Karpas-422 (cell line): ENCODE results near the gene DPP10. TPM values are rescaled to one million over a fixed set of nuclear protein-coding genes. Genes with fewer than 3 reads are reported as not detected.

Experiments used
- DNase-seq: peaks from one replicate; pipeline ENCODE4 v3.0.0-alpha.2; 2015
- H2AFZ ChIP-seq: fragments of 200-600 bp; sonication (generic); 2 replicates; pipeline ENCODE4 v1.6.1; 2014; ENCODE audit warnings: antibody characterized with exemption, low read length, mixed read lengths
- H3K27ac ChIP-seq: fragments of 200-600 bp; sonication (generic); 2 replicates; pipeline ENCODE4 v1.5.1; 2014; ENCODE audit warnings: mild to moderate bottlenecking, low read length, moderate library complexity
- H3K27me3 ChIP-seq: fragments of 200-600 bp; sonication (generic); 2 replicates; pipeline ENCODE4 v1.6.1; 2014; ENCODE audit warnings: low read length, mixed read lengths
- H3K36me3 ChIP-seq: fragments of 200-600 bp; sonication (generic); 2 replicates; pipeline ENCODE4 v1.6.1; 2014; ENCODE audit warnings: low read length, mixed read lengths; ENCODE audit not compliant: insufficient read depth
- H3K4me1 ChIP-seq: fragments of 200-600 bp; sonication (generic); 2 replicates; pipeline ENCODE4 v1.6.1; 2014; ENCODE audit warnings: mild to moderate bottlenecking, low read length, mixed read lengths
- H3K4me2 ChIP-seq: fragments of 200-600 bp; sonication (generic); 2 replicates; pipeline ENCODE4 v1.6.1; 2014; ENCODE audit warnings: low read length, low read depth, mild to moderate bottlenecking; ENCODE audit not compliant: poor library complexity, severe bottlenecking
- H3K4me3 ChIP-seq: fragments of 200-600 bp; sonication (generic); 2 replicates; pipeline ENCODE4 v1.5.1; 2014; ENCODE audit warnings: mild to moderate bottlenecking, antibody characterized with exemption, low read length, mixed read lengths
- H3K79me2 ChIP-seq: fragments of 200-600 bp; sonication (generic); 2 replicates; pipeline ENCODE4 v1.6.1; 2014; ENCODE audit warnings: mild to moderate bottlenecking, low read length, mixed read lengths
- H3K9ac ChIP-seq: fragments of 200-600 bp; sonication (generic); 2 replicates; pipeline ENCODE4 v1.6.0; 2014; ENCODE audit warnings: low read length
- H3K9me2 ChIP-seq: fragments of 200-600 bp; sonication (generic), shearing (Covaris generic); replicated peaks from 2 replicates; pipeline ENCODE4 v1.6.0; 2014; ENCODE audit warnings: mild to moderate bottlenecking, low read length, moderate library complexity; ENCODE audit not compliant: insufficient read depth
- H3K9me3 ChIP-seq: fragments of 300-700, 200-600 bp; sonication (generic); 2 replicates; pipeline ENCODE4 v1.6.1; 2014; ENCODE audit warnings: low read length, mixed read lengths
- H4K20me1 ChIP-seq: fragments of 200-600 bp; sonication (generic); 2 replicates; pipeline ENCODE4 v1.6.1; 2014; ENCODE audit warnings: mild to moderate bottlenecking, antibody characterized with exemption, low read length, low read depth; ENCODE audit not compliant: insufficient read depth
- total RNA-seq: library from RNA; depleted of rRNA; stranded (reverse); fragments of >200 nt; shearing (Covaris generic); gene quantifications from 2 replicates; pipeline ENCODE4 v1.2.3, GENCODE V29; 2014; ENCODE audit warnings: low replicate concordance

The DPP10 gene
- total RNA-seq, 1 experiment from 2014 or later: not detected

DNA sequence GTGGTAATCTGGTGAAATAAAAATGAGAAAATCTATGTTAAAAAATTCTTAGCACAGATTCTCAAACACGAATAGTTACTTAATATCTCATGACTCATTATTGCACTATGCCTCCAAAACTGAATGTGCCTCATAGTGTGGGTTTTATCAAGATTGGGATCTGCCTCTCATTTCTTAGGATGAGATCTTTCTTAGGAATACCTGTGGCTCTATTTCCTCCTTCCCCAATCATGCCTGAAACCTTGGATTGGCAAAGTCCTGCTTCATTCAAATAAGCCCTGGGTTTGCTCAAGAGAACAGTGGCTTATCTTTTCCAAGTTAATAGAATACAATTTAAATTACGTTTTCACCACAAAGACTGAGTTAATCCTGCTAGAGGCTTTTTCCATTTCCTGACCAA lies 100.3 kb downstream of the DPP10 start:
- Histone ChIP-seq H2AFZ (no peak overlapping the region), H3K4me1 (no peaks in the 10 kb centered on the region), H4K20me1 (no peaks in the 10 kb centered on the region), H3K79me2 (no peaks in the 10 kb centered on the region), H3K4me3 (no peak overlapping the region), H3K9me2 (no peaks in the 10 kb centered on the region), H3K36me3 (no peaks in the 10 kb centered on the region), H3K27me3 (no peaks in the 10 kb centered on the region), H3K27ac (no peak overlapping the region), H3K9ac (no peak overlapping the region), H3K9me3 (no peaks in the 10 kb centered on the region), H3K4me2 (no peak overlapping the region)
- DNase-seq: no peak

- no peaks in the 10 kb centered on the region for H3K9me3 ChIP-seq
- H3K79me2 ChIP-seq: no peaks in the 10 kb centered on the region
- H3K27me3 ChIP-seq: no peaks in the 10 kb centered on the region
- H3K27ac ChIP-seq: no peak overlapping the region
- H3K4me3 ChIP-seq: no peak overlapping the region
- no peaks in the 10 kb centered on the region for H3K9me2 ChIP-seq
- no peak overlapping the region for H2AFZ ChIP-seq
- H3K36me3 ChIP-seq: no peaks in the 10 kb centered on the region
- no peaks in the 10 kb centered on the region for H4K20me1 ChIP-seq
- H3K4me2 ChIP-seq: no peak overlapping the region
- no peak for DNase-seq
- H3K4me1 ChIP-seq: no peaks in the 10 kb centered on the region
- no peak overlapping the region for H3K9ac ChIP-seq
These were observed 100.9 kb downstream of the DPP10 start for GRCh38 chr2:114543236-114543766.

DNA sequence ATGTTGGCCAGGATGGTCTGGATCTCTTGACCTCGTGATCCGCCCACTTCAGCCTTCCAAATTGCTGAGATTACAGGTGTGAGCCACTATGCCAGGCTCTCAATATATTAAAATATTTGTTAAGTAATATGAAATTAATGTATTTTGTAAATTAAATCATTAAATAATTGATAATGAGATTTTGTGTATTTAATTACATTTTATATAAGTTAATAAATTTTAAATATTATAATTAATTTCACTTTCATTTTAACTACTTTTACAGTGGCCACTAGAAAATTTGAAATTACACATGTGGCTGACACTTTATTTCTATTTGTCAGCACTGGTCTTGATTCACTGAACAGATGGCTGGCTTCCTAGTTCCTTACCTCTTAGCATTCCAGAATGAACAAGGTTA lies 102.6 kb downstream of the DPP10 start:
- Histone ChIP-seq H4K20me1 (no peaks in the 10 kb centered on the region), H3K9me3 (no peaks in the 10 kb centered on the region), H3K27me3 (no peaks in the 10 kb centered on the region), H3K79me2 (no peaks in the 10 kb centered on the region), H3K4me1 (no peaks in the 10 kb centered on the region), H3K36me3 (no peaks in the 10 kb centered on the region), H3K9ac (no peak overlapping the region), H3K4me2 (no peak overlapping the region), H3K27ac (no peak overlapping the region), H3K4me3 (no peak overlapping the region), H2AFZ (no peak overlapping the region), H3K9me2 (no peaks in the 10 kb centered on the region)
- DNase-seq: no peak

GRCh38 chr2:114546531-114546930 lies 104.1 kb downstream of the DPP10 start:
- H2AFZ ChIP-seq: no peak overlapping the region
- DNase-seq: no peak
- no peaks in the 10 kb centered on the region for H3K27me3 ChIP-seq
- H4K20me1 ChIP-seq: no peaks in the 10 kb centered on the region
- H3K4me2 ChIP-seq: no peak overlapping the region
- H3K9me3 ChIP-seq: no peaks in the 10 kb centered on the region
- H3K36me3 ChIP-seq: no peaks in the 10 kb centered on the region
- H3K27ac ChIP-seq: no peak overlapping the region
- H3K9me2 ChIP-seq: no peaks in the 10 kb centered on the region
- no peak overlapping the region for H3K4me3 ChIP-seq
- no peaks in the 10 kb centered on the region for H3K4me1 ChIP-seq
- H3K9ac ChIP-seq: no peak overlapping the region
- no peaks in the 10 kb centered on the region for H3K79me2 ChIP-seq

GRCh38 chr2:114548151-114548550 lies 105.7 kb downstream of the DPP10 start:
- Histone ChIP-seq H3K9me2 (no peaks in the 10 kb centered on the region), H3K4me3 (no peak overlapping the region), H4K20me1 (no peaks in the 10 kb centered on the region), H3K27ac (no peak overlapping the region), H3K4me1 (no peaks in the 10 kb centered on the region), H3K4me2 (no peak overlapping the region), H3K27me3 (no peaks in the 10 kb centered on the region), H3K36me3 (no peaks in the 10 kb centered on the region), H2AFZ (no peak overlapping the region), H3K79me2 (no peaks in the 10 kb centered on the region), H3K9me3 (no peaks in the 10 kb centered on the region), H3K9ac (no peak overlapping the region)
- no peak for DNase-seq

- H3K36me3 ChIP-seq: no peaks in the 10 kb centered on the region
- no peak overlapping the region for H3K4me3 ChIP-seq
- H3K4me2 ChIP-seq: no peak overlapping the region
- no peaks in the 10 kb centered on the region for H3K9me3 ChIP-seq
- no peaks in the 10 kb centered on the region for H4K20me1 ChIP-seq
- no peak overlapping the region for H3K9ac ChIP-seq
- no peak overlapping the region for H2AFZ ChIP-seq
- H3K27ac ChIP-seq: no peak overlapping the region
- no peaks in the 10 kb centered on the region for H3K27me3 ChIP-seq
- H3K4me1 ChIP-seq: no peaks in the 10 kb centered on the region
- H3K9me2 ChIP-seq: no peaks in the 10 kb centered on the region
- no peak for DNase-seq
- H3K79me2 ChIP-seq: no peaks in the 10 kb centered on the region
These were observed 107.9 kb downstream of the DPP10 start for GRCh38 chr2:114550364-114550763.

GRCh38 chr2:114550895-114551793 lies 108.7 kb downstream of the DPP10 start:
- Histone ChIP-seq H4K20me1 (no peaks in the 10 kb centered on the region), H3K79me2 (no peaks in the 10 kb centered on the region), H3K9me3 (no peaks in the 10 kb centered on the region), H3K4me2 (no peak overlapping the region), H3K9me2 (no peaks in the 10 kb centered on the region), H3K36me3 (no peaks in the 10 kb centered on the region), H3K27ac (no peak overlapping the region), H3K27me3 (no peaks in the 10 kb centered on the region), H3K4me1 (no peaks in the 10 kb centered on the region), H2AFZ (no peak overlapping the region), H3K9ac (no peak overlapping the region), H3K4me3 (no peak overlapping the region)
- DNase-seq: peak; percentile 84

GRCh38 chr2:114553027-114553426 lies 110.6 kb downstream of the DPP10 start:
- Histone ChIP-seq H3K79me2 (no peaks in the 10 kb centered on the region), H2AFZ (no peak overlapping the region), H3K27ac (no peak overlapping the region), H3K9me2 (no peaks in the 10 kb centered on the region), H3K9me3 (no peaks in the 10 kb centered on the region), H3K9ac (no peak overlapping the region), H3K4me3 (no peak overlapping the region), H3K27me3 (no peaks in the 10 kb centered on the region), H3K4me1 (no peaks in the 10 kb centered on the region), H3K36me3 (no peaks in the 10 kb centered on the region), H3K4me2 (no peak overlapping the region), H4K20me1 (no peaks in the 10 kb centered on the region)
- no peak for DNase-seq
